SK-N-SH treated with all-trans-retinoic acid at 6 μM for 48 hours (cell line): ENCODE measurements around the gene TSN.

ENCODE experiments used
- ATAC-seq: fragments of 200-7000 bp; cut with Tn5 transposase; 3 replicates; pipeline ENCODE4 v1.9.1; 2020; ENCODE audit warnings: mild to moderate bottlenecking, moderate library complexity
- ARNTL ChIP-seq: fragments of 450-650 bp; formaldehyde crosslinking; IDR thresholded peaks from 2 replicates; pipeline ENCODE4 v1.5.0; 2020; ENCODE audit warnings: low read depth, mild to moderate bottlenecking, moderate library complexity, borderline replicate concordance
- BACH2 ChIP-seq: fragments of 250-450 bp; sonication (Bioruptor Pico); IDR thresholded peaks from 2 replicates; pipeline ENCODE4 v1.9.0; 2021; ENCODE audit warnings: mild to moderate bottlenecking, borderline replicate concordance
- CREB5 ChIP-seq: fragments of 250-450 bp; sonication (Bioruptor Pico); IDR thresholded peaks from 2 replicates; pipeline ENCODE4 v1.5.1; 2020; ENCODE audit warnings: low read depth, mild to moderate bottlenecking, moderate library complexity
- CSDC2 ChIP-seq: fragments of 250-450 bp; sonication (Bioruptor Pico); IDR thresholded peaks from 2 replicates; pipeline ENCODE4 v1.5.0; 2020; ENCODE audit warnings: mild to moderate bottlenecking, moderate library complexity
- CSRNP3 ChIP-seq: fragments of 250-450 bp; sonication (Bioruptor Pico); IDR thresholded peaks from 2 replicates; pipeline ENCODE4 v1.5.1; 2021; ENCODE audit warnings: mild to moderate bottlenecking, moderate library complexity
- ESRRG ChIP-seq: fragments of 250-450 bp; sonication (Bioruptor Pico); IDR thresholded peaks from 2 replicates; pipeline ENCODE4 v1.6.1; 2021; ENCODE audit warnings: mild to moderate bottlenecking
- GLIS3 ChIP-seq: fragments of 250-450 bp; sonication (Bioruptor Pico); IDR thresholded peaks from 2 replicates; pipeline ENCODE4 v1.5.0; 2020; ENCODE audit warnings: mild to moderate bottlenecking, moderate library complexity
- OSR1 ChIP-seq: fragments of 250-450 bp; sonication (Bioruptor Pico); IDR thresholded peaks from 2 replicates; pipeline ENCODE4 v1.8.0; 2022; ENCODE audit warnings: moderate library complexity, mild to moderate bottlenecking, inconsistent platforms
- PATZ1 ChIP-seq: fragments of 250-450 bp; sonication (Bioruptor Pico); IDR thresholded peaks from 2 replicates; pipeline ENCODE4 v1.8.0; 2020; ENCODE audit warnings: mild to moderate bottlenecking, moderate library complexity, borderline replicate concordance
- POU6F1 ChIP-seq: fragments of 250-450 bp; sonication (Bioruptor Pico); IDR thresholded peaks from 2 replicates; pipeline ENCODE4 v1.8.0; 2021; ENCODE audit warnings: low read depth, mild to moderate bottlenecking, moderate library complexity, borderline replicate concordance
- PPARA ChIP-seq: fragments of 250-450 bp; sonication (Bioruptor Pico); IDR thresholded peaks from 2 replicates; pipeline ENCODE4 v1.5.0; 2020; ENCODE audit warnings: mild to moderate bottlenecking, borderline replicate concordance
- RARB ChIP-seq: fragments of 250-450 bp; sonication (Bioruptor Pico); IDR thresholded peaks from 2 replicates; pipeline ENCODE4 v1.8.0; 2021; ENCODE audit warnings: mild to moderate bottlenecking, moderate library complexity
- SNAI2 ChIP-seq: fragments of 250-450 bp; sonication (Bioruptor Pico); IDR thresholded peaks from 2 replicates; pipeline ENCODE4 v1.5.0; 2020; ENCODE audit warnings: mild to moderate bottlenecking, moderate library complexity
- TCF4 ChIP-seq: fragments of 250-450 bp; sonication (Bioruptor Pico); IDR thresholded peaks from 2 replicates; pipeline ENCODE4 v1.8.0; 2021; ENCODE audit warnings: mild to moderate bottlenecking, moderate library complexity, borderline replicate concordance
- TOX ChIP-seq: fragments of 250-450 bp; sonication (Bioruptor Pico); IDR thresholded peaks from 2 replicates; pipeline ENCODE4 v1.8.0; 2021; ENCODE audit warnings: mild to moderate bottlenecking, moderate library complexity, borderline replicate concordance
- TSHZ2 ChIP-seq: fragments of 250-450 bp; sonication (Bioruptor Pico); IDR thresholded peaks from 2 replicates; pipeline ENCODE4 v1.5.0; 2020; ENCODE audit warnings: mild to moderate bottlenecking, moderate library complexity
- ZC3H10 ChIP-seq: fragments of 250-450 bp; sonication (Bioruptor Pico); IDR thresholded peaks from 2 replicates; pipeline ENCODE4 v1.5.1; 2021; ENCODE audit warnings: mild to moderate bottlenecking, moderate library complexity
- ZFP3 ChIP-seq: fragments of 250-450 bp; sonication (Bioruptor Pico); IDR thresholded peaks from 2 replicates; pipeline ENCODE4 v1.5.0; 2020; ENCODE audit warnings: mild to moderate bottlenecking, moderate library complexity
- ZNF565 ChIP-seq: fragments of 450-650 bp; formaldehyde crosslinking; conservative IDR thresholded peaks from 2 replicates; pipeline ENCODE4 v1.5.0; 2020; ENCODE audit warnings: low read depth, mild to moderate bottlenecking, moderate library complexity
- ZNF8 ChIP-seq: fragments of 450-650 bp; formaldehyde crosslinking; IDR thresholded peaks from 2 replicates; pipeline ENCODE4 v1.5.0; 2020; ENCODE audit warnings: mild to moderate bottlenecking, moderate library complexity

Gene TSN

GRCh38 chr2:121746071-121746578, 9.3 kb upstream of the TSN start:
- ATAC-seq, result no peak
- TF ChIP-seq CSDC2 (CRISPR knock-in tag) (no peak), SNAI2 (CRISPR knock-in tag) (no peak), RARB (CRISPR knock-in tag) (no peak), OSR1 (no peak), ZNF8 (no peak), CREB5 (no peak), ZFP3 (CRISPR knock-in tag) (no peak)

- ATAC-seq, result peak; percentile 84
- TF ChIP-seq BACH2 (CRISPR knock-in tag), result no peak
- no peak for TF ChIP-seq TOX (CRISPR knock-in tag)
Measured at GRCh38 chr2:121748202-121748601, 7.2 kb upstream of the TSN start.

- no peak for TF ChIP-seq CREB5
- TF ChIP-seq PPARA (CRISPR knock-in tag), result no peak
- no peak for TF ChIP-seq CSRNP3
- TF ChIP-seq TCF4 (CRISPR knock-in tag), result no peak
- TF ChIP-seq ZNF565, result no peak
- no peak for TF ChIP-seq BACH2 (CRISPR knock-in tag)
- TF ChIP-seq ARNTL (CRISPR knock-in tag), result no peak
- TF ChIP-seq GLIS3 (CRISPR knock-in tag), result no peak
- TF ChIP-seq PATZ1 (CRISPR knock-in tag), result no peak
- no peak for TF ChIP-seq TOX (CRISPR knock-in tag)
- TF ChIP-seq TSHZ2, result no peak
- TF ChIP-seq OSR1, result no peak
- peak; percentile 20 for ATAC-seq
Measured at GRCh38 chr2:121754851-121755236, 607 bp upstream of the TSN start.

- no peak for ATAC-seq
- no peak for TF ChIP-seq BACH2 (CRISPR knock-in tag)
- TF ChIP-seq GLIS3 (CRISPR knock-in tag), result no peak
- no peak for TF ChIP-seq POU6F1
- no peak for TF ChIP-seq ESRRG (CRISPR knock-in tag)
- no peak for TF ChIP-seq TSHZ2
- no peak for TF ChIP-seq PATZ1 (CRISPR knock-in tag)
- TF ChIP-seq ZFP3 (CRISPR knock-in tag), result no peak
- no peak for TF ChIP-seq ZC3H10
Measured at GRCh38 chr2:121764681-121765228, 9.3 kb downstream of the TSN start.
